Loucy (cell line): ENCODE results near the gene SLC22A23.

ENCODE experiments used
- CTCF ChIP-seq: fragments of 200-600 bp; sonication (generic); conservative IDR thresholded peaks from 2 replicates; pipeline ENCODE4 v1.5.1; 2014; ENCODE audit warnings: mild to moderate bottlenecking, antibody characterized with exemption, low read length
- EZH2phosphoT487 ChIP-seq: fragments of 200-600 bp; IDR thresholded peaks from 2 replicates; pipeline ENCODE4 v1.6.1; 2018; ENCODE audit warnings: antibody characterized with exemption, mild to moderate bottlenecking, moderate library complexity, borderline replicate concordance

GRCh38 chr6:3314621-3315467 lies 142.0 kb downstream of the SLC22A23 start:
- no peak for TF ChIP-seq EZH2phosphoT487
- TF ChIP-seq CTCF, result no peak
